GM23338 (cell line): ENCODE data around the gene GFI1B. TPM values are rescaled to one million over a fixed set of nuclear protein-coding genes. Genes with fewer than 3 reads are reported as not detected.
"Not testable (repeated sequence)": the region's sequence is repeated elsewhere in the genome, so short reads cannot be mapped to it uniquely, and the experiment has no call there.

Experiments used
- ATAC-seq: fragments of 200-7000 bp; cut with Tn5 transposase; 3 replicates; pipeline ENCODE4 v1.9.1; 2020
- DNase-seq: peaks from one replicate; pipeline ENCODE4 v3.0.0-alpha.2; 2015; ENCODE audit warnings: low spot score
- H2AFZ ChIP-seq: fragments of 200-600 bp; sonication (generic); 2 replicates; pipeline ENCODE4 v1.8.0; 2016; ENCODE audit warnings: antibody characterized with exemption, mild to moderate bottlenecking, moderate library complexity
- H3F3A ChIP-seq: fragments of 200-600 bp; sonication (generic); replicated peaks from 2 replicates; pipeline ENCODE4 v1.8.0; 2017; ENCODE audit warnings: antibody characterized with exemption, mixed run types, low read depth
- H3K27ac ChIP-seq: fragments of 200-600 bp; sonication (generic); 2 replicates; pipeline ENCODE4 v1.6.1; 2016; ENCODE audit warnings: low read depth
- H3K27me3 ChIP-seq: fragments of 200-600 bp; sonication (generic); 2 replicates; pipeline ENCODE4 v1.8.0; 2016; ENCODE audit warnings: mild to moderate bottlenecking, mixed run types, moderate library complexity; ENCODE audit not compliant: insufficient read depth
- H3K36me3 ChIP-seq: fragments of 200-600 bp; sonication (generic); 2 replicates; pipeline ENCODE4 v1.8.0; 2016; ENCODE audit warnings: mild to moderate bottlenecking; ENCODE audit not compliant: insufficient read depth
- H3K4me1 ChIP-seq: fragments of 200-600 bp; sonication (generic); 2 replicates; pipeline ENCODE4 v1.8.0; 2016; ENCODE audit warnings: mild to moderate bottlenecking, moderate library complexity; ENCODE audit not compliant: insufficient read depth
- H3K4me2 ChIP-seq: fragments of 200-600 bp; sonication (generic); 2 replicates; pipeline ENCODE4 v1.7.1; 2017; ENCODE audit warnings: mixed run types
- H3K4me3 ChIP-seq: fragments of 200-600 bp; sonication (generic); 2 replicates; pipeline ENCODE4 v1.6.1; 2016; ENCODE audit warnings: mixed run types
- H3K79me2 ChIP-seq: fragments of 200-600 bp; sonication (generic); replicated peaks from 2 replicates; pipeline ENCODE4 v1.8.0; 2017; ENCODE audit warnings: mild to moderate bottlenecking; ENCODE audit not compliant: insufficient read depth
- H3K9me2 ChIP-seq: fragments of 200-600 bp; sonication (generic); 2 replicates; pipeline ENCODE4 v1.8.0; 2017; ENCODE audit not compliant: insufficient read depth
- H4K20me1 ChIP-seq: fragments of 200-600 bp; sonication (generic); replicated peaks from 2 replicates; pipeline ENCODE4 v1.8.0; 2017; ENCODE audit warnings: mild to moderate bottlenecking; ENCODE audit not compliant: insufficient read depth
- H3K27ac Mint-ChIP-seq: 2 replicates; pipeline ENCODE4 v1.8.0; 2020; ENCODE audit warnings: inconsistent platforms, mild to moderate bottlenecking, moderate library complexity, mixed read lengths
- H3K27me3 Mint-ChIP-seq: 3 replicates; pipeline ENCODE4 v1.8.0; 2022; ENCODE audit warnings: low read depth, mild to moderate bottlenecking, moderate library complexity, mixed read lengths, inconsistent platforms; ENCODE audit not compliant: insufficient read depth, poor library complexity
- H3K36me3 Mint-ChIP-seq: 3 replicates; pipeline ENCODE4 v1.8.0; 2021; ENCODE audit warnings: low read depth, mild to moderate bottlenecking, inconsistent platforms, moderate library complexity, mixed read lengths
- H3K4me1 Mint-ChIP-seq: 3 replicates; pipeline ENCODE4 v1.8.0; 2020; ENCODE audit warnings: mild to moderate bottlenecking, inconsistent platforms, mixed read lengths
- H3K4me3 Mint-ChIP-seq: 3 replicates; pipeline ENCODE4 v1.8.0; 2021; ENCODE audit warnings: moderate library complexity, mild to moderate bottlenecking, inconsistent platforms, mixed read lengths
- H3K9me3 Mint-ChIP-seq: 3 replicates; pipeline ENCODE4 v1.8.0; 2020; ENCODE audit warnings: moderate library complexity, mild to moderate bottlenecking, inconsistent platforms, mixed read lengths
- CREB1 ChIP-seq: fragments of 250-450 bp; sonication (Bioruptor Pico); IDR thresholded peaks from 2 replicates; pipeline ENCODE4 v1.5.0; 2020; ENCODE audit warnings: low read depth, mild to moderate bottlenecking, moderate library complexity
- EZH2 ChIP-seq: fragments of 200-600 bp; sonication (generic); IDR thresholded peaks from one replicate; pipeline ENCODE4 v1.8.0; 2017; ENCODE audit warnings: antibody characterized with exemption, mild to moderate bottlenecking, low read depth; ENCODE audit not compliant: unreplicated experiment
- EZH2phosphoT487 ChIP-seq: fragments of 200-600 bp; sonication (generic); IDR thresholded peaks from one replicate; pipeline ENCODE4 v1.8.1; 2018; ENCODE audit warnings: antibody characterized with exemption; ENCODE audit not compliant: unreplicated experiment
- JUNB ChIP-seq: IDR thresholded peaks from one replicate; pipeline ENCODE4 v1.6.1; 2016; ENCODE audit warnings: antibody characterized with exemption; ENCODE audit not compliant: unreplicated experiment
- NANOG ChIP-seq: IDR thresholded peaks from 2 replicates; pipeline ENCODE4 v1.6.1; 2016; ENCODE audit warnings: antibody characterized with exemption, borderline replicate concordance
- POLR2AphosphoS5 ChIP-seq: IDR thresholded peaks from 2 replicates; pipeline ENCODE4 v1.6.1; 2016; ENCODE audit warnings: antibody characterized with exemption, low read depth
- REST ChIP-seq: IDR thresholded peaks from one replicate; pipeline ENCODE4 v1.6.1; 2018; ENCODE audit warnings: antibody characterized with exemption; ENCODE audit not compliant: unreplicated experiment
- STAT1 ChIP-seq: IDR thresholded peaks from one replicate; pipeline ENCODE4 v1.6.1; 2016; ENCODE audit warnings: antibody characterized with exemption; ENCODE audit not compliant: unreplicated experiment
- ZNF114 ChIP-seq: fragments of 250-450 bp; sonication (Bioruptor Pico); IDR thresholded peaks from 2 replicates; pipeline ENCODE4 v1.5.0; 2020; ENCODE audit warnings: mild to moderate bottlenecking, moderate library complexity
- ZNF331 ChIP-seq: fragments of 250-450 bp; sonication (Bioruptor Pico); IDR thresholded peaks from 2 replicates; pipeline ENCODE4 v1.5.0; 2020; ENCODE audit warnings: low read depth, mild to moderate bottlenecking, moderate library complexity
- polyA plus RNA-seq: library from polyadenylated mRNA; unstranded; fragments of >200 nt; fragmentation: Nextera tagmentation; extraction: Ambion mirVana; gene quantifications from 2 replicates; pipeline ENCODE4 v1.2.1, GENCODE V29; 2016
- total RNA-seq: library from RNA; depleted of rRNA; stranded (reverse); fragments of >200 nt; shearing (Covaris generic); gene quantifications from 2 replicates; pipeline ENCODE4 v1.2.3, GENCODE V29; 2014
- TF ChIP-seq, protein P1 (sequence below): IDR thresholded peaks from 2 replicates; pipeline ENCODE4 v1.6.1; 2016; ENCODE audit warnings: antibody characterized with exemption
- TF ChIP-seq, protein P2 (sequence below), 2 experiments: fragments of 200-600 bp in 1 of 2; sonication (generic) in 1 of 2; conservative IDR thresholded peaks; 2 replicates each; pipeline versions ENCODE4 v1.5.1 to v1.6.1; 2016 to 2017; ENCODE audit warnings: antibody characterized with exemption in 2 of 2, low read depth in 2 of 2, mild to moderate bottlenecking in 2 of 2, moderate library complexity in 1 of 2

The GFI1B gene
- total and polyA plus RNA-seq, 2 experiments from 2014 or later: 0.38 TPM; not detected in 1

DNA sequence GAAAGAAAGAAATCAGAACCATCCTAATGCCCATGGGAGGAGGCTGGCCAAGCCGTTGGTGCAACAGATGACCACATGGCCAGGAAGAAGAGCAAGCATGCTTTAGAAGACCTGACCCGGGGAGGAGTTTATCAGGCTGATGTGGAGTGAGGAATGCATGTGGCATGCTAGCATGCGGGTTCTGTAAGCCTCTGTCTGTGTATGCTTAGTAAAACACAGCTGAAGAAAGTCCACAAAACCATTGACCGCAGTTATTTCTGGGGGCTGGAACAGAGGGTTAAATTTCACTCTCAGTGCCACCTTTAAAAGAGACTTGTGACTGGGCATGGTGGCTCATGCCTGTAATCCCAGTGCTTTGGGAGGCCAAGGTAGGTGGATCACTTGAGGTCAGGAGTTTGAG lies 19.1 kb downstream of the GFI1B start:
- Histone ChIP-seq H4K20me1 (no peaks in the 10 kb centered on the region), H3K27me3 (peaks cover 10% of the 10 kb centered on the region), H3K27ac (no peak overlapping the region), H3K4me2 (no peak overlapping the region), H2AFZ (no peak overlapping the region), H3K79me2 (no peaks in the 10 kb centered on the region), H3K9me2 (no peaks in the 10 kb centered on the region), H3K4me1 (peaks cover 14% of the 10 kb centered on the region; the same call in 1 of the 2 replicates), H3F3A (no peaks in the 10 kb centered on the region), H3K4me3 (no peak overlapping the region), H3K36me3 (no peaks in the 10 kb centered on the region)
- Mint-ChIP-seq H3K4me1 (peaks cover 29% of the 10 kb centered on the region), H3K36me3 (no peaks in the 10 kb centered on the region), H3K27me3 (peaks cover 27% of the 10 kb centered on the region), H3K9me3 (no peaks in the 10 kb centered on the region), H3K27ac (no peak overlapping the region), H3K4me3 (no peak overlapping the region)
- TF ChIP-seq NANOG: no peak
- no peak for ATAC-seq
- no peak for DNase-seq

GRCh38 chr9:132998221-132998620 lies 19.7 kb downstream of the GFI1B start:
- Mint-ChIP-seq H3K4me1 (peaks cover 35% of the 10 kb centered on the region), H3K27me3 (peaks cover 32% of the 10 kb centered on the region)
- H3F3A ChIP-seq, H2AFZ ChIP-seq, H3K4me3 Mint-ChIP-seq, H3K4me2 ChIP-seq, H3K4me3 ChIP-seq, H4K20me1 ChIP-seq, H3K9me3 Mint-ChIP-seq, DNase-seq, H3K27ac ChIP-seq, H3K36me3 Mint-ChIP-seq, H3K36me3 ChIP-seq, H3K9me2 ChIP-seq, H3K27ac Mint-ChIP-seq, H3K79me2 ChIP-seq, ATAC-seq: not testable (repeated sequence)
- peaks cover 20% of the 10 kb centered on the region for H3K4me1 ChIP-seq
- peaks cover 16% of the 10 kb centered on the region for H3K27me3 ChIP-seq

DNA sequence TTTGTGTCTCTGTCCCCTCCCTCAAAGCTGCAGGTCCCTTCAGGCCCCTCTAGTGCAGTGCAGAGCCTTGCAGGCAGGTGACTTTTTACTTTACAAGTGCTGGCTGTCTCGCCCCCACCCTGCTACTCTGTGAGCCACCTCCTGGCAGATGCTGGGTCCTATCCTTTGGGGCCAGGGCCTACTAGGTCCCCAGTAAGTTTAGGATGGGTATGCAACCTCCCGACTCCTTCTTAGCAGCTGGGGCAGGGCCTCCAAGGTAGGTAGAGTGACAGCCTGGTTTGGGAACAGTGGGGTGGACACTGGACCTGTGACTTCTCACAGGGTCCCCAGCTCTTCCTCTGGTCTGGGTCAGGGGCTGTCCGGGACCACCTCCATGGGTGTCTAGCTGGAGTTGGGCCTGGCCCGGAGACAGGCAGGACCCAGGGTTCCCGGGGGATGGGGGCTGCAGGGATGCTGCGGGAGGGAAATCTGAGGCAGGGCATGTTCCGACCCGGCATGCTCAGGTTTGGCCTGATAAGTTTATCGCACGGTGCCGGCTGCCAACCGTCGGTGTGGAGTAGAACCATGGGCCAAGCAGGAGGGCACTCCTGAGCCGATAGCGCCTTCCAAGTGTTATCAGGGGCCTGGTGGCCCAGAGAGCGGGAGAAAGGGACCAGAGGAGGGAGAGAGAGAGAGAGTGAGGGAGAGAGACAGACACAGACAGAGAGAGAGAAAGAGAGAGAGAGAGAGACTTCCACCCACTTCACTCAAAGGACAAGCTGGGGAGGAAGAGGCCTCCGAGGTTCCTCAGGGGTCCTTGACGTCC lies 20.5 kb downstream of the GFI1B start:
- Mint-ChIP-seq H3K27me3 (peaks cover 38% of the 10 kb centered on the region), H3K27ac (no peak overlapping the region), H3K4me3 (no peak overlapping the region), H3K4me1 (peaks cover 35% of the 10 kb centered on the region), H3K36me3 (no peaks in the 10 kb centered on the region), H3K9me3 (no peaks in the 10 kb centered on the region)
- no peaks in the 10 kb centered on the region for H3K36me3 ChIP-seq
- ATAC-seq (no peak), DNase-seq (no peak)
- 0 out of 2 replicates have a peak, but pooled peaks cover 3% of the 10 kb centered on the region for H3F3A ChIP-seq
- peaks cover 24% of the 10 kb centered on the region for H3K27me3 ChIP-seq
- H3K4me2 ChIP-seq: no peak overlapping the region
- no peaks in the 10 kb centered on the region for H4K20me1 ChIP-seq
- no peak overlapping the region for H3K27ac ChIP-seq
- H3K9me2 ChIP-seq: no peaks in the 10 kb centered on the region
- H3K79me2 ChIP-seq: no peaks in the 10 kb centered on the region
- no peak overlapping the region for H3K4me3 ChIP-seq
- no peak overlapping the region for H2AFZ ChIP-seq
- H3K4me1 ChIP-seq: peaks cover 21% of the 10 kb centered on the region
- TF ChIP-seq REST (no peak), CREB1 (CRISPR knock-in tag) (no peak), EZH2 (no peak), STAT1 (no peak), NANOG (no peak), JUNB (no peak), ZNF331 (CRISPR knock-in tag) (no peak), ZNF114 (CRISPR knock-in tag) (no peak), POLR2AphosphoS5 (no peak), EZH2phosphoT487 (no peak)
- TF ChIP-seq, protein P1, sequence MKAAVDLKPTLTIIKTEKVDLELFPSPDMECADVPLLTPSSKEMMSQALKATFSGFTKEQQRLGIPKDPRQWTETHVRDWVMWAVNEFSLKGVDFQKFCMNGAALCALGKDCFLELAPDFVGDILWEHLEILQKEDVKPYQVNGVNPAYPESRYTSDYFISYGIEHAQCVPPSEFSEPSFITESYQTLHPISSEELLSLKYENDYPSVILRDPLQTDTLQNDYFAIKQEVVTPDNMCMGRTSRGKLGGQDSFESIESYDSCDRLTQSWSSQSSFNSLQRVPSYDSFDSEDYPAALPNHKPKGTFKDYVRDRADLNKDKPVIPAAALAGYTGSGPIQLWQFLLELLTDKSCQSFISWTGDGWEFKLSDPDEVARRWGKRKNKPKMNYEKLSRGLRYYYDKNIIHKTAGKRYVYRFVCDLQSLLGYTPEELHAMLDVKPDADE: no peak
- TF ChIP-seq, protein P2, sequence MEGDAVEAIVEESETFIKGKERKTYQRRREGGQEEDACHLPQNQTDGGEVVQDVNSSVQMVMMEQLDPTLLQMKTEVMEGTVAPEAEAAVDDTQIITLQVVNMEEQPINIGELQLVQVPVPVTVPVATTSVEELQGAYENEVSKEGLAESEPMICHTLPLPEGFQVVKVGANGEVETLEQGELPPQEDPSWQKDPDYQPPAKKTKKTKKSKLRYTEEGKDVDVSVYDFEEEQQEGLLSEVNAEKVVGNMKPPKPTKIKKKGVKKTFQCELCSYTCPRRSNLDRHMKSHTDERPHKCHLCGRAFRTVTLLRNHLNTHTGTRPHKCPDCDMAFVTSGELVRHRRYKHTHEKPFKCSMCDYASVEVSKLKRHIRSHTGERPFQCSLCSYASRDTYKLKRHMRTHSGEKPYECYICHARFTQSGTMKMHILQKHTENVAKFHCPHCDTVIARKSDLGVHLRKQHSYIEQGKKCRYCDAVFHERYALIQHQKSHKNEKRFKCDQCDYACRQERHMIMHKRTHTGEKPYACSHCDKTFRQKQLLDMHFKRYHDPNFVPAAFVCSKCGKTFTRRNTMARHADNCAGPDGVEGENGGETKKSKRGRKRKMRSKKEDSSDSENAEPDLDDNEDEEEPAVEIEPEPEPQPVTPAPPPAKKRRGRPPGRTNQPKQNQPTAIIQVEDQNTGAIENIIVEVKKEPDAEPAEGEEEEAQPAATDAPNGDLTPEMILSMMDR (conservative IDR thresholded peaks at IDR 0.05; ENCODE audit: low read depth in 2 of 2): no peak
